Smooth muscle cell (in vitro differentiated cells): ENCODE measurements around the gene CIAO2B. TPM values are rescaled to one million over a fixed set of nuclear protein-coding genes. Genes with fewer than 3 reads are reported as not detected.

Experiments
- DNase-seq: peaks from one replicate; lab custom pipeline; 2025; ENCODE audit not compliant: unreplicated experiment; lab: John Stamatoyannopoulos, UW
- H2AFZ ChIP-seq: fragments of 200-600 bp; sonication (generic); 2 replicates; pipeline ENCODE4 v1.6.0; 2016; ENCODE audit warnings: antibody characterized with exemption, low read depth, mild to moderate bottlenecking
- H3F3A ChIP-seq: fragments of 200-600 bp; sonication (generic); 2 replicates; pipeline ENCODE4 v1.6.0; 2017; ENCODE audit warnings: antibody characterized with exemption, low read depth
- H3K27ac ChIP-seq: fragments of 200-600 bp; sonication (generic); 2 replicates; pipeline ENCODE4 v1.5.1; 2016; ENCODE audit warnings: low read depth, mild to moderate bottlenecking
- H3K27me3 ChIP-seq: fragments of 200-600 bp; sonication (generic); 2 replicates; pipeline ENCODE4 v1.6.1; 2016; ENCODE audit warnings: low read depth, mild to moderate bottlenecking
- H3K36me3 ChIP-seq: fragments of 200-600 bp; sonication (generic); 2 replicates; pipeline ENCODE4 v1.5.1; 2016; ENCODE audit warnings: low read depth
- H3K4me1 ChIP-seq: fragments of 200-600 bp; sonication (generic); 2 replicates; pipeline ENCODE4 v1.5.1; 2016; ENCODE audit warnings: low read depth
- H3K4me2 ChIP-seq: fragments of 200-600 bp; sonication (generic); 2 replicates; pipeline ENCODE4 v1.6.0; 2016; ENCODE audit warnings: mild to moderate bottlenecking
- H3K4me3 ChIP-seq: fragments of 200-600 bp; sonication (generic); 2 replicates; pipeline ENCODE4 v1.5.1; 2016; ENCODE audit warnings: mild to moderate bottlenecking
- H3K79me2 ChIP-seq: fragments of 200-600 bp; sonication (generic); 2 replicates; pipeline ENCODE4 v1.6.0; 2016; ENCODE audit warnings: low read depth, mild to moderate bottlenecking
- H3K9ac ChIP-seq: fragments of 200-600 bp; sonication (generic); 2 replicates; pipeline ENCODE4 v1.6.0; 2016; ENCODE audit warnings: low read depth
- H3K9me3 ChIP-seq: fragments of 200-600 bp; sonication (generic); replicated peaks from 2 replicates; pipeline ENCODE4 v1.5.1; 2016; ENCODE audit warnings: low read depth
- H4K20me1 ChIP-seq: fragments of 200-600 bp; sonication (generic); 2 replicates; pipeline ENCODE4 v1.6.0; 2016; ENCODE audit warnings: low read depth
- CTCF ChIP-seq: fragments of 200-600 bp; sonication (generic); IDR thresholded peaks from 2 replicates; pipeline ENCODE4 v1.5.1; 2017; ENCODE audit warnings: borderline replicate concordance, mild to moderate bottlenecking, antibody characterized with exemption; ENCODE audit not compliant: insufficient read depth, poor library complexity, severe bottlenecking
- WGBS: methylation state at CpG from one replicate; pipeline ENCODE4 v1.1.7; 2016; ENCODE audit warnings: low lambda C conversion rate; 5-methylcytosine and 5-hydroxymethylcytosine counted together
- polyA plus RNA-seq: library from polyadenylated mRNA; unstranded; fragments of >200 nt; fragmentation: Nextera tagmentation; extraction: Ambion mirVana; gene quantifications from 2 replicates; pipeline ENCODE4 v1.2.1, GENCODE V29; 2016
- total RNA-seq: library from RNA; depleted of rRNA; stranded (reverse); fragments of >200 nt; gene quantifications from 2 replicates; pipeline ENCODE4 v1.2.3, GENCODE V29; 2014

The CIAO2B gene
- total and polyA plus RNA-seq, 2 experiments from 2014 or later, result 141 to 173 TPM

DNA sequence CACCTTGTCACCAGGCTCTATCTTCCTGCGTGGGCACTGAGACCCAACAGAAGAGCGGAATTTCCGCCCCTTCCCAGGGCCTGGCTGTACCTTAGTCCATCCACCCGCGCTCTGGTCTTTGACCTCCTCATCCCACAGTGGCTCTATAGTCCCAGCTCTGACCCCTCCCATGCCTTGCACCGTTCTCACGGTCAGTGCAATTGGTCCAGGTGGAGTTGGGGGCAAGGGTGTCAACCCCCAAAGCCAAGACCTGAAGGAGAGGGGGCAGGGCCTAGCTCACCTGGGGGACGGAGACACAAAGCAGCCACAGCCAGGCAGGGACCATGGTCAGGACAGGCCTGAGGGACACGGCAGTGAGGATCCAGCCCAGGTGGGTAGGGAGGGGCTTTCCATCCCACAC lies 16.5 kb downstream of the CIAO2B start:
- DNase-seq, result no peak
- Histone ChIP-seq H3K4me3 (no peak overlapping the region), H3K9ac (no peak overlapping the region), H3K36me3 (no peaks in the 10 kb centered on the region), H3F3A (no peaks in the 10 kb centered on the region), H3K79me2 (no peaks in the 10 kb centered on the region), H3K4me1 (no peaks in the 10 kb centered on the region), H3K27ac (no peak overlapping the region), H3K9me3 (no peaks in the 10 kb centered on the region), H2AFZ (no peak overlapping the region), H3K4me2 (no peak overlapping the region), H4K20me1 (no peaks in the 10 kb centered on the region), H3K27me3 (peaks cover 6% of the 10 kb centered on the region)
- 88% methylated on average over 9 of the region's 9 CpGs for WGBS
- no peak for TF ChIP-seq CTCF

GRCh38 chr16:66916518-66916917 lies 17.7 kb downstream of the CIAO2B start:
- H3K79me2 ChIP-seq, result no peaks in the 10 kb centered on the region
- no peak overlapping the region for H3K27ac ChIP-seq
- no peak overlapping the region for H2AFZ ChIP-seq
- no peaks in the 10 kb centered on the region for H3K9me3 ChIP-seq
- no peaks in the 10 kb centered on the region for H3K4me1 ChIP-seq
- H4K20me1 ChIP-seq, result no peaks in the 10 kb centered on the region
- H3K36me3 ChIP-seq, result no peaks in the 10 kb centered on the region
- no peak overlapping the region for H3K4me3 ChIP-seq
- TF ChIP-seq CTCF, result no peak
- no peak overlapping the region for H3K9ac ChIP-seq
- 74% methylated on average over 6 of the region's 6 CpGs for WGBS
- H3K27me3 ChIP-seq, result peaks cover 6% of the 10 kb centered on the region
- DNase-seq, result no peak
- no peaks in the 10 kb centered on the region for H3F3A ChIP-seq
- H3K4me2 ChIP-seq, result no peak overlapping the region

- H3F3A ChIP-seq, result no peaks in the 10 kb centered on the region
- no peaks in the 10 kb centered on the region for H4K20me1 ChIP-seq
- H3K79me2 ChIP-seq, result no peaks in the 10 kb centered on the region
- DNase-seq, result no peak
- no peak overlapping the region for H3K4me2 ChIP-seq
- no peaks in the 10 kb centered on the region for H3K9me3 ChIP-seq
- no peak overlapping the region for H2AFZ ChIP-seq
- TF ChIP-seq CTCF, result no peak
- no peak overlapping the region for H3K9ac ChIP-seq
- no peaks in the 10 kb centered on the region for H3K27me3 ChIP-seq
- H3K4me1 ChIP-seq, result no peaks in the 10 kb centered on the region
- H3K4me3 ChIP-seq, result no peak overlapping the region
- WGBS, result 78% methylated on average over 7 of the region's 7 CpGs
- no peak overlapping the region for H3K27ac ChIP-seq
- H3K36me3 ChIP-seq, result no peaks in the 10 kb centered on the region
Observed at GRCh38 chr16:66915041-66915440, 19.2 kb downstream of the CIAO2B start.

GRCh38 chr16:66914541-66914940 lies 19.7 kb downstream of the CIAO2B start:
- Histone ChIP-seq H3F3A (no peaks in the 10 kb centered on the region), H3K4me3 (no peak overlapping the region), H3K79me2 (no peaks in the 10 kb centered on the region), H3K27me3 (no peaks in the 10 kb centered on the region), H3K4me2 (no peak overlapping the region), H2AFZ (no peak overlapping the region), H3K4me1 (no peaks in the 10 kb centered on the region), H4K20me1 (no peaks in the 10 kb centered on the region), H3K36me3 (no peaks in the 10 kb centered on the region), H3K9me3 (no peaks in the 10 kb centered on the region), H3K9ac (no peak overlapping the region), H3K27ac (no peak overlapping the region)
- TF ChIP-seq CTCF, result no peak
- WGBS, result 98% methylated on average over 7 of the region's 7 CpGs
- no peak for DNase-seq
